GM19043 (cell line): Measurements from ENCODE around the gene PER2.
"Not testable (repeated sequence)": the region's sequence is repeated elsewhere in the genome, so short reads cannot be mapped to it uniquely, and the experiment has no call there.

ENCODE experiments used
- ATAC-seq: cut with Tn5 transposase; IDR thresholded peaks from one replicate; pipeline ENCODE4 v1.9.1; 2021; ENCODE audit warnings: low read depth; ENCODE audit not compliant: unreplicated experiment

The PER2 gene

GRCh38 chr2:238287737-238288649 is at the start of gene PER2:
TSS of gene PER2 (minus strand) at chr2:238288610. CDS start at chr2:238277936, 10,674 bp downstream.
- ATAC-seq = peak; percentile 34

DNA sequence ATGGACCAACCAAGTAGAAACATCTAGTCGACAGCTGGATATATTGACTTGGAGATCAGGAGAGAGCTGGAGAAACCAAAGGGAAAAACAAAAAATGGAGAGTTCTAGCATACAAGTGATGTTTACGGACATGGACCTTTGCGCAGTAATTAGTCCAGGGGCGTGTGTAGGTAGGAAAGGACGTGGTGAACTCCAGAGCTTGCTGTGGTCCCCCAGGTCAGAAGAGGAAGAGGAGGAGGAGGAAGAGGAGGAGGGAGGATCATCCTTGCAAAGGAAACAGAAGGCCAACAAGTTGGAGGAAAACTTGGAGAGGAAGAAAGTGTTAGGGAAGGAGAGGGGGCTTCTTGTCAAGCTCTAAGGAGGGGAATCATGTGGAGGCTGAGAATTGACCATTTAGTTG is 49.4 kb upstream of the PER2 start:
- ATAC-seq = no peak

GRCh38 chr2:238336793-238337444 is 48.5 kb upstream of the PER2 start:
- no peak for ATAC-seq

DNA sequence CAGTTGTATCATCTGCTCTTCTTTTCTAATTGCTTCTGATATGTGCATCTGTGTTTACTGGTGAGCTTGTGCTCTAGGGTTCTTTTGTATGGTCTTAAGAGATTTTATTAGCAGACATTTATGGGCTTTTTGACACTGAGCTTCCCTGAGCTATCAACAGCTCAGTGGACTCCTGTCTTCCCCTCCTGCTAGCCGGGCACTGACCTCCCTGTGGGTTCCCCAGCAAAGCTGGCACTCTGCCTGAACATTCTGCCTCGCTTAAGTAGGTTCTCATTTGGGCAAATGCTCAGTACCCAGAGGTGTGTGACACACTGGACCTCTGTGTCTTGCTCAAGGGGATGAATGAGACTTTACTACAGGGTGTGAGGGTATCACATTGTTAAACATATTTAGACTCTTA is 47.7 kb upstream of the PER2 start:
- ATAC-seq = no peak

DNA sequence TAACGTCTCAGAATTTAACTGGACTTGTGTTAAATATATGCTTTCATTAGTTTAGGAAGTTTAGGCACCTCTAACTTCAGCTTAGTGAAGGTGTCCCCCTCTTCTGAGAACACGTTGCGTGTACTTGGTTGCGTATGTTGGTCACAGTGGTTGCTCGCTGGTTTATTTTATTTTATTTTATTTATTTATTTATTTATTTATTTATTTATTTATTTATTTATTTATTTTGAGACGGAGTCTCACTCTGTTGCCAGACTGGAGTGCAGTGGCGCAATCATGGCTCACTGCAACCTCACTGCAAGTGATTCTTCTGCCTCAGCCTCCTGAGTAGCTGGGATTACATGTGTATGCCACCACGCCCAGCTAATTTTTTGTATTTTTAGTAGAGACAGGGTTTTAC is 47.2 kb upstream of the PER2 start:
- ATAC-seq = not testable (repeated sequence)

DNA sequence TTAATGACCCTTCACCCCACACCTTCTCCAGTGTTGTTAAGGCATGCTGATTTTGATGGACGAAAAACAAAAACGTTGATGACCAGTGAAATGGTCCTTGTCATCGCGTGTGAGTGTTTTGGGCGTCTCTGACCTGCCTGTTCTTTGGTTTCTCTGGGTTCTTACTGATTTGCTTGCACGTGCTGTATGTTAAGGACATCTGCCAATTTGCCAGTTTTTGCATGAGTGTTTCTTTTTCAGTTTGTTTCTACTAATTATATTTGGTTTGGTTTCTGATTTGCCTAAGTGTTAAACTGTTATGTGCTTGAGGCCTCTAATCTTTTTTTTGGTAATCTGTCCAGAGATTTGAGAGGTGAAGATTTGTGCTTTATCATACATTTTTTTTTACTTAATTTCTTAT is 46.5 kb upstream of the PER2 start:
- no peak for ATAC-seq

GRCh38 chr2:238331916-238332315 is 43.5 kb upstream of the PER2 start:
- no peak for ATAC-seq

DNA sequence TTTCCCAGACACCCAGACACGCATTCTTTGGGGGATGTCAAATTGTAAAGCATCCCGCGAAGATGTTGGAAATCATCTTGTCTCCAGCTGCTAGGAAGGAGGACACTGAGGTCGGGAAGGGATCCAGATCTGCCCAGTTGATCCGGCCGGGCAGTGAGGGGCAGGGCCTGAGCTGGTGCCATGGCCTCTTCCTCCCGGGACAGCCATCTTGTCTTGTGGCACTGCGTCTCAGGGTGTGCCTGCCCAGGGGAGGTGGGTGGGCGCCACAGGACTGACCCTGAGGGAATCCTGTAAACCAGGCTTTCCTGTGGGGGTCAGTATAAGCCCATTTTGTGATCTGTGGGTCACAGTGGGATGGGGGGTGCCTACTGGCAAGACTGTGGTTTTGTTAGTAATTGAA is 42.0 kb upstream of the PER2 start:
- ATAC-seq = no peak

- ATAC-seq = no peak
Observed at GRCh38 chr2:238327751-238328150, 39.3 kb upstream of the PER2 start.

GRCh38 chr2:238326801-238327365 is 38.5 kb upstream of the PER2 start:
- no peak for ATAC-seq

DNA sequence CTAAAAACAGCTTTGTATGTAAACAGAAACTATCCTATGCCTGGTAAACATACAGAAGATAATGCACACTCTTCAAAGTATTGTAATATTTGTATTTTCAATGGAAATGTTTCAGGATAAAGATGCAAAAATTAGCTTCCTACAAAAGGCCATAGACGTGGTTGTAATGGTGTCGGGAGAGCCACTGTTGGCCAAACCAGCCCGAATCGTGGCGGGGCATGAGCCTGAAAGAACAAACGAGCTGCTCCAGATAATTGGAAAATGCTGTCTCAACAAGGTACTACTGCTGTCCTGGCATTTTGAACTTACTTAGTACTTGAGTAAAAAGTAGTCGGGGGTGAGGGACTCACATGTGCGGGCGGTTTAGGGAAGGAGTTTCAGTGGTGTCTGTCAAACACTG is 37.3 kb upstream of the PER2 start:
- ATAC-seq = no peak

GRCh38 chr2:238324248-238324647 is 35.8 kb upstream of the PER2 start:
- ATAC-seq = not testable (repeated sequence)

GRCh38 chr2:238322001-238322411 is 33.6 kb upstream of the PER2 start:
- ATAC-seq = no peak

GRCh38 chr2:238321467-238321866 is 33.1 kb upstream of the PER2 start:
- no peak for ATAC-seq

GRCh38 chr2:238320648-238321281 is 32.4 kb upstream of the PER2 start:
- peak; percentile 34 for ATAC-seq

- peak; percentile 98 for ATAC-seq
Observed at GRCh38 chr2:238320246-238320647, 31.8 kb upstream of the PER2 start, which contains the start of gene TRAF3IP1. TSS of gene TRAF3IP1 (plus strand) at chr2:238320518. CDS start at chr2:238320663, 145 bp downstream.

- no peak for ATAC-seq
Observed at GRCh38 chr2:238315031-238315595, 26.7 kb upstream of the PER2 start.

- ATAC-seq = no peak
Observed at GRCh38 chr2:238314576-238314975, 26.2 kb upstream of the PER2 start.

DNA sequence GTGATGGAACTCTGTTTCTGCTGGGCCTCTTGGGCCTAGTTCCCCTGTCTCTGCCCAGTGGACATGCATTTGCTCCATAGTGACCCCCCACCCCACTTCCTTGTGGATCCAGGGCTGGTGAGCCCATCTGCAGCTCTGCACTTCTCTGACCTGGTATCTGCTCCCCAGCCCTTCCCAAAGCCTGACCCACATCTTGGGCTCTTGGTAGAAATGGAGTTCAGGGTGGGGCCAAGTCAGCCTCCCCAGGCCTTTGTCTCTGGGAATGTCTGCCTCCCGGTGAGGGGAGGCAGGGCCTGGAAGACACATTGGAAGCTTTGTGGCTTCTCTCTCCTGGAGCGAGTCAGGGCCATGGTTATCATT is 25.6 kb upstream of the PER2 start:
- ATAC-seq = no peak

DNA sequence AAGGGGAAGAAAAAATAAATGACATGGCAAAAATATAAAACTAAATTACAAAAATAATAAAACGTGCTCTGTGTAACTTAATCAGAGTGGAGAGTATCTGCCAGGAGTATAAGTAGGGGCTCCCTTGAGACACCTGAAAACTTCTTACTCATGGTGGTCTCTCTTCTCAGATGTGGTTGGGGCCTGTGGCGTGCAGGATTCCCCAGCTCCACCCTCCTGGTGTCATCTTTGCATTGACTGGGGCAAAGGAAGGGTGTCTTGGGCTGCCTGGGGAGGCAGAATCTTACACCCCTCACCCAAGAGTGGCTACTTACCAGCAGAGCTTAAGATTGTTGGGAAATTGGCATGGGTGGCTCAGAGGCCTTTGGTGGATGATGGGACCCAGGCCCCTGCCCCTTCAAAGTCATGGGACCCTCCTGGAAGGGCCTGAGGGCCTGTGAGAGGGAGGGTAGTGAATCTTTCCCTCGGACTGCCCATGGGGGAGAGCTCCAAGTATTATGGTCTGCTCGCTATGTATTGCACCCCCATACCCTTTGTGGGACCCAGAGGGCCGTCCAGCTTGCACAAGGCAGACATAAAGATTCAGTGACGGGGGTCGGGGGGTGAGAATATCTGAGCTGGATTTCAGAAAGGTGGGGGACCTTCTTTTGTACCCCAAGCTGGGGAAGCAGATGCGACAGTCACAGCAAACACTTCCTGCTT is 25.0 kb upstream of the PER2 start:
- ATAC-seq = no peak
